GM12874 (cell line): Measurements from ENCODE around the gene ZNF682.

Source experiments
- CTCF ChIP-seq: IDR thresholded peaks from 2 replicates; pipeline ENCODE4 v1.5.1; 2011; ENCODE audit warnings: low read depth, mild to moderate bottlenecking, control low read depth, low read length, moderate library complexity; ENCODE audit not compliant: insufficient read depth

The ZNF682 gene

GRCh38 chr19:20067943-20068342, 28.6 kb upstream of the ZNF682 start:
- TF ChIP-seq CTCF, result no peak

GRCh38 chr19:20066861-20067260, 27.6 kb upstream of the ZNF682 start:
- TF ChIP-seq CTCF, result no peak

- TF ChIP-seq CTCF, result no peak
These were observed 21.0 kb upstream of the ZNF682 start for GRCh38 chr19:20060282-20060681.

- no peak for TF ChIP-seq CTCF
These were observed 12.8 kb upstream of the ZNF682 start for GRCh38 chr19:20051841-20052768.

GRCh38 chr19:20044663-20045062, 5.4 kb upstream of the ZNF682 start:
- no peak for TF ChIP-seq CTCF

GRCh38 chr19:20038358-20039202, 725 bp downstream of the ZNF682 start:
- no peak for TF ChIP-seq CTCF

GRCh38 chr19:20035935-20036334, 3.4 kb downstream of the ZNF682 start:
- TF ChIP-seq CTCF, result no peak
